ENCODE results near the gene MIB2.

- TF ChIP-seq CTCF (IDR thresholded peaks at IDR 0.05; ENCODE audit: low read depth, low read length), result no peak
- TF ChIP-seq POLR2A (IDR thresholded peaks at IDR 0.05; ENCODE audit: extremely low read depth, insufficient read length), result no peak
- TF ChIP-seq, protein P1, sequence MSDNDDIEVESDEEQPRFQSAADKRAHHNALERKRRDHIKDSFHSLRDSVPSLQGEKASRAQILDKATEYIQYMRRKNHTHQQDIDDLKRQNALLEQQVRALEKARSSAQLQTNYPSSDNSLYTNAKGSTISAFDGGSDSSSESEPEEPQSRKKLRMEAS (IDR thresholded peaks at IDR 0.05; ENCODE audit: low read depth, low read length), result no peak
These were observed 47.4 kb upstream of the MIB2 start for GRCh38 chr1:1567891-1568291.

Data from NB4 (cell line).